MV-4-11 (cell line): ENCODE results near the gene OBP2B.
"Not testable (repeated sequence)": the region's sequence is repeated elsewhere in the genome, so short reads cannot be mapped to it uniquely, and the experiment has no call there.

Experiments
- DNase-seq: peaks from one replicate; lab custom pipeline; 2025; lab: John Stamatoyannopoulos, UW

The OBP2B gene

GRCh38 chr9:133238272-133238850, 29.3 kb upstream of the OBP2B start:
- no peak for DNase-seq

DNA sequence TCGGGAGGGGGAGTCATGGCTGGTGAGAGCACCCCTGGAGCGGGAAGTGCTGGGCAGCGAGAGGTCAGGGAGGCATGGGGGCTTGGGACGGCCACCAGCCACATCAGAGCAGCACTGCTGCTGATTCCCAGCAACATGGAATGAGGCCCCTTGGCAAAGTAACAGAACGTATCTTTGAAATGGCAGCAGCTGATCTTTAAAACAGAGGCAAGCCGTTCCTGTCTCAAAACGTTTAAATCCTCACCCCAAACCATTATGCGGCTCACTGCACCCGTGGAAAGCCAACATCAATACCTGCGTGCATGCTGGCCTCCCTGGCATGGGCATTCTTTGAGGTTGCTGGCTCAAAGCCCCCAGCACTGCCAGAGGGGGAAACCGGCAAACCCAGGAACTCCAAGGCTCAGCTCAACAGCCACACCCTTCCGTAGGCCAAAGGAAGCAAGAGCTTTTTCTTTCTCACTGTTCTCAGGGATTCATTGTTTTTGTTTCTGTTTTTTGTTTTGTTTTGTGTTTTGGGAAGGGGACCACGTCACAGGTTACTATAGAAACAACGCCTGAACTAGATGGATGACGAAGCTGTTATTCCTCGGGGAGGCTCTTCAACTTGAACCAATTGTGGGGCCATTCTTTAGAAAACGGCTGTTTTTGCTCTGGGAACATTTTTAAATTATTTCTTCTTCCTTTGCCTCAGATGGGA, 28.1 kb upstream of the OBP2B start:
- no peak for DNase-seq

GRCh38 chr9:133236291-133237034, 27.4 kb upstream of the OBP2B start:
- DNase-seq = not testable (repeated sequence)

DNA sequence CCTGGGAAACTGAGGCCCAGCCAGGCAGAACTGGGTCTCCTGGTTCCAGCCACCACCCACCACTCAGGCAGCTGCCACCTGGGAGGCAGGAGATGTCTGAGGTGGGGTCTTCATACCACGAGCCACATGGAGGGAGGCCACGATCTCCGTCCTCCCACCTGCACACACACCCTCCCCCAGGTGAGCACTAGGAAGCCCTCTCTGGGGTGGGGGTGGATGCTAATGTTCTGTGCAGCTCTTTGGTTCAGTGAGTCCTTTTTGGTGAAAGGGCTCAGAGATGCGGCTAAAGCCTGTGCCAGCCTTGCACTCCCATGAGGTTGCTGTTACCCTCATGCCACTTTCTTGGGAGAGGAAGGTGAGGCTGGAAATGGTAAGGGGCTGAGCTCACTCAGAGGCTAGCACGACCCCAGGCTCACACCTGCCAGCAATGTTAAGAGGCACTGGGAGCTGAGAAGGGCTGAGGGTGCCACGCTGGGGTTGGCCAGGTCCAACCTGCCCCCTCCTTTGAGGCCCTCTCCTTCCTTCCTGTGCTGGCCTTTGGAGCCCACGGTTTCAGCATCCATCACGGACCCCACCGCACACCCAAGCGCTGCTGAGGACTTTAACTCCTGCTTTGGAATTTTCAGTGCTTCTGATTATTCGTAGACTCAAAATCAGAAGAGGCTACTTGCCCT, 26.6 kb upstream of the OBP2B start:
- DNase-seq = no peak

GRCh38 chr9:133234577-133235322, 25.7 kb upstream of the OBP2B start:
- no peak for DNase-seq

GRCh38 chr9:133233681-133234432, 24.8 kb upstream of the OBP2B start:
- no peak for DNase-seq

- not testable (repeated sequence) for DNase-seq
Observed at GRCh38 chr9:133231934-133232568, 23.0 kb upstream of the OBP2B start.

GRCh38 chr9:133230514-133230913, 21.5 kb upstream of the OBP2B start:
- not testable (repeated sequence) for DNase-seq

DNA sequence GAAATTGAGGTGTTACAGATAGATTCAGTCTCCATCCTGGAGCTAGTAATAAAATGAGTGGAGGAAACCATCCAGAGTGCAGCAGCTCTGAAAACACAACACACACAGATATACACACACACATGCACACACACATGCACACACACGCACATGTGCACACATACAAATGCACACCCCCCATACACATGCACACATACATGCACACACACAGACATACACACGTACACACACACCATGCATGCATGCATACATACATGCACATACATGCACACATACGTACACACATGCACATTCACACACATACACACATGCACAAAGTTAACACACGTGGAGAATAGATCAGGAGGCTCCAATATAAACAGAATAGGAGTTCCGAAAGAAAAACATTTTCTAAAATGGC, 21.0 kb upstream of the OBP2B start:
- DNase-seq = no peak

- not testable (repeated sequence) for DNase-seq
Observed at GRCh38 chr9:133228474-133229193, 19.6 kb upstream of the OBP2B start.

GRCh38 chr9:133227996-133228395, 18.9 kb upstream of the OBP2B start:
- not testable (repeated sequence) for DNase-seq

DNA sequence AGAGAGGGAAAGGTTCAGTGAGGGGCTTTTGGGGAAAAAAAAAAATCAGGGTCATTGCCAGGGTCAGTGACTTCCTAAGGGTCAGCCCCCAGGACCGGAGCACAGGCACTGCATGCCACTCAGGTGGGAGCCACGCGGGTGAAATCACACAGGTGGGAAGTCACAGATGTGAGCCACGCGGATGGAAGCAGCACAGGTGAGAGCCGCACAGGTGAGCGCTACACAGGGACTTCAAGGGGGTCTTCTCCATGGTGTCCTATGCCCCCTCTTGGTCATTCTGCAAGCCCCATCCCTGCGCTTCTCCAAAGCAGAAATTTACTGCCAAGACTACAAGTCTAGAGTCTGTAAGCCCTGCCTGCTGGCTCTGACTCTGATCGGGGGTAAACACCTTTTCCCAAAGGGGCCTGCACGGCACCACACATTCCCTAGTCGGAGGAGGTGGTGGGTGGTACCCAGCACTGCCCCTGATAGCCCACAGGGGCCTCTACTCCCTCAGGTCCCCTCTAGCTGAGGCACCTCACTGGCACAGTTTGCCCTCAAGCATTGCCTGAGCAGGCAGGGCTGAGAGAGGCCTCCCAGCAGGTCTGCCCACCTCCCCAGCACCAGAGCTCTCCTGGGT, 18.3 kb upstream of the OBP2B start:
- no peak for DNase-seq

- DNase-seq = no peak
Observed at GRCh38 chr9:133226219-133227171, 17.4 kb upstream of the OBP2B start.

- no peak for DNase-seq
Observed at GRCh38 chr9:133225171-133226011, 16.3 kb upstream of the OBP2B start.

DNA sequence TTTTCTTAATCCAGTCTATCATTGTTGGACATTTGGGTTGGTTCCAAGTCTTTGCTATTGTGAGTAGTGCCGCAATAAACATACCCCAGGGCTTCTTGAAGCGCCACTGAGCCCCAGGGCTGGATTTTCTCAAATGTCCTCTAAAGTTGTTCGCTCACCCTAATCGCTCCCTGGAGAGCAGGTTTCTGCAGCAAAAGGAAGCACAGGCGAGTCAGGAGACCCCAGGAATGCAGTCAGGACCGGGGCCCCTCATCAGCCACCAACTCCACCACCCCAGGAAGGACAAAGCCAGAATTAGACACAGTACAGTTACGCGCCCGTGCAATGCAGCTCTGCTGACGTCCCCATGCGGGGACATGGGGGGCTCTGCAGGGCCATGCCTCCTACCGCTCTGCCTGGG, 15.7 kb upstream of the OBP2B start:
- DNase-seq = no peak

DNA sequence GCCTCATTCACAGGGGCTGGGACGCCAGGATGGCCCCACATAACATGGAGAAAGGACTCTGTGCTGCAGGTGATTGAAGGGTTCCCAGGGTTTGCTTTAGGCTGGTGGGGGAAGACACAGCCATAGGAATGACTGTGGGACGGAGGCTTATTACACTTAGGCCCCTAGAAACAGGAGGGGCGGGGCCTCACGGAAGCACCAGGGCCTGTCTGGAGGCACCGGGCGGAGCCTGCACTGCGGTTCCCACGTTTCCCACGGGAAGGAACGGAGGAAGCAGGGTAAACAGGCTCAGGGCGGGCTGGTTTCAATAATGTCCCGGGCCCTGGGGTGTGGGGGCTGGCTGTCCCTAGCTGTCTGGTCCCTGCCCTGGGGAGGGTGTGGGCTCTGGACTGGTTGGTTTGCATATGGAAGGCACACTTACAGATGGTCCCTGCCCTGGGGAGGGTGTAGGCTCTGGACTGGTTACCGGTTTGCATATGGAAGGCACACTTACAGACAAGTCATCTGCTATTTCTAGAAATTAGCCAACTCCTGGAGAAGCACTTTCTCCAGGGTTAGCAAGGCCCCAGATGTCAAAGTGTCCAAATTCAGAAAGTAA, 14.2 kb upstream of the OBP2B start:
- not testable (repeated sequence) for DNase-seq

DNA sequence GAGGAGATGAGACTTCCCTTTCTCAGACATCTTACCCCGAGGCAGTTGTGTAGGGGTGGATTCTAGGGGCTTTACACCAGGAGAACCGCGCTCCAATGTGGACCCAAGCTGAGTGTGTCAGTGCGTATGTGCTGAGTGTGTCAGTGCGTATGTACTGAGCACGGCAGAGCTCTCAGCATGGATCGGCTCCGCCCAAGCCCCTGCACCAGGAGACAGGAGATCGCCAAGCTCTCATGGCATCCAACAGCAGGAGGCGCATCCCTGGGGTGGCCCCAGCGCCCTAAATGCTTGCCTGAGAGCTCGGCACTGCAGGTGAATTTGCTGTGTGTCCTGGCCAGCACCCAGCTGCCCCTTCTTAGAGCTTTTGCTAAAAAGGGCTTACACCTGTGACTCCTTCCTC, 12.9 kb upstream of the OBP2B start:
- not testable (repeated sequence) for DNase-seq
